CD8-positive, alpha-beta memory T cell (primary cell): Measurements from ENCODE around the gene FOLR2. TPM values are rescaled to one million over a fixed set of nuclear protein-coding genes. Genes with fewer than 3 reads are reported as not detected.
"Not testable (repeated sequence)": the region's sequence is repeated elsewhere in the genome, so short reads cannot be mapped to it uniquely, and the experiment has no call there.

Source experiments
- CTCF ChIA-PET: fragments of 350-600 bp; sonication (Branson Sonifier 250); formaldehyde crosslinking; loops from one replicate; lab custom pipeline; 2021; ENCODE audit warnings: antibody characterized with exemption; lab: Charles Lee
- POLR2A ChIA-PET: fragments of 350-600 bp; sonication (Branson Sonifier 250); formaldehyde crosslinking; loops from one replicate; lab custom pipeline; 2021; ENCODE audit warnings: antibody characterized with exemption; lab: Charles Lee
- DNase-seq, 5 donors: peaks; one replicate each; pipeline versions ENCODE4 v3.0.0 to v3.0.0-alpha.2; 2020 to 2022; ENCODE audit warnings: mixed read lengths in 1 of 5
- H3K27ac ChIP-seq: one replicate; pipeline ENCODE4 v1.7.0; 2013; ENCODE audit warnings: low read depth, mild to moderate bottlenecking, low read length, moderate library complexity
- H3K27me3 ChIP-seq: 2 replicates; pipeline ENCODE4 v1.7.0; 2013; ENCODE audit warnings: low read length, mild to moderate bottlenecking; ENCODE audit not compliant: insufficient read depth, poor library complexity, severe bottlenecking
- H3K36me3 ChIP-seq: 2 replicates; pipeline ENCODE4 v1.7.0; 2013; ENCODE audit warnings: mild to moderate bottlenecking, low read length, moderate library complexity; ENCODE audit not compliant: insufficient read depth
- H3K4me1 ChIP-seq: 2 replicates; pipeline ENCODE4 v1.7.0; 2013; ENCODE audit warnings: mild to moderate bottlenecking, low read length, moderate library complexity; ENCODE audit not compliant: insufficient read depth
- H3K4me3 ChIP-seq: 2 replicates; pipeline ENCODE4 v1.7.0; 2013; ENCODE audit warnings: mild to moderate bottlenecking, low read length
- H3K9me3 ChIP-seq: 2 replicates; pipeline ENCODE4 v1.7.0; 2013; ENCODE audit warnings: mild to moderate bottlenecking, low read length
- H3K27ac Mint-ChIP-seq, 8 donors: one replicate each; pipeline ENCODE4 v1.8.0; 2020 to 2021; ENCODE audit warnings: mixed read lengths in 8 of 8, mild to moderate bottlenecking in 6 of 8, inconsistent platforms in 3 of 8, moderate library complexity in 3 of 8
- H3K27me3 Mint-ChIP-seq, 2 donors: one replicate each; pipeline ENCODE4 v1.8.0; 2020 to 2021; ENCODE audit warnings: mixed read lengths in 2 of 2, mild to moderate bottlenecking in 1 of 2, moderate library complexity in 1 of 2
- H3K36me3 Mint-ChIP-seq, 3 donors: one replicate each; pipeline ENCODE4 v1.8.0; 2020 to 2021; ENCODE audit warnings: mixed read lengths in 3 of 3, inconsistent platforms in 1 of 3, mild to moderate bottlenecking in 1 of 3
- H3K4me1 Mint-ChIP-seq, 3 donors: one replicate each; pipeline ENCODE4 v1.8.0; 2020 to 2021; ENCODE audit warnings: mixed read lengths in 3 of 3, inconsistent platforms in 1 of 3, mild to moderate bottlenecking in 1 of 3
- H3K4me3 Mint-ChIP-seq, 7 donors: one replicate each; pipeline ENCODE4 v1.8.0; 2020 to 2021; ENCODE audit warnings: mixed read lengths in 7 of 7, mild to moderate bottlenecking in 6 of 7, moderate library complexity in 4 of 7, inconsistent platforms in 2 of 7
- H3K9me3 Mint-ChIP-seq, 5 donors: one replicate each; pipeline ENCODE4 v1.8.0; 2020 to 2022; ENCODE audit warnings: mixed read lengths in 5 of 5, mild to moderate bottlenecking in 3 of 5, moderate library complexity in 2 of 5, inconsistent platforms in 1 of 5
- polyA plus RNA-seq: library from polyadenylated mRNA; unstranded; fragments of 300-500 nt; fragmentation: Illumina TruSeq; gene quantifications from one replicate; pipeline ENCODE4 v1.2.3, GENCODE V29; 2021
- total RNA-seq, 2 experiments: library from RNA; stranded (reverse); gene quantifications; one replicate each; pipeline ENCODE4 v1.2.3, GENCODE V29; 2021

FOLR2 gene
- total and polyA plus RNA-seq, 3 experiments from 2014 or later, result 0.26 TPM; not detected in 2

- no peaks in the 10 kb centered on the region for H3K4me1 ChIP-seq
- no peak overlapping the region for H3K4me3 ChIP-seq
- Mint-ChIP-seq H3K4me1 (no peaks in the 10 kb centered on the region), H3K4me3 (no peak overlapping the region), H3K27ac (no peak overlapping the region), H3K27me3 (peaks cover 5 to 38% of the 10 kb centered on the region in 2 donors), H3K36me3 (no peaks in the 10 kb centered on the region), H3K9me3 (no peaks in the 10 kb centered on the region)
- no peaks in the 10 kb centered on the region for H3K9me3 ChIP-seq
- H3K27me3 ChIP-seq, result no peaks in the 10 kb centered on the region
- POLR2A ChIA-PET, result no interaction called here
- no peak overlapping the region for H3K27ac ChIP-seq
- H3K36me3 ChIP-seq, result no peaks in the 10 kb centered on the region
- no peak for DNase-seq
- CTCF ChIA-PET, result no interaction called here
Measured at GRCh38 chr11:72263361-72263760, 46.8 kb downstream of the FOLR2 start.

- Histone ChIP-seq H3K4me3 (no peak overlapping the region), H3K9me3 (no peaks in the 10 kb centered on the region), H3K27ac (no peak overlapping the region), H3K27me3 (no peaks in the 10 kb centered on the region), H3K36me3 (no peaks in the 10 kb centered on the region), H3K4me1 (no peaks in the 10 kb centered on the region)
- Mint-ChIP-seq H3K9me3 (no peaks in the 10 kb centered on the region), H3K27me3 (peaks cover 5 to 51% of the 10 kb centered on the region in 2 donors), H3K4me1 (peaks cover 3 to 11% (median 7%) of the 10 kb centered on the region in 3 donors), H3K4me3 (no peak overlapping the region), H3K36me3 (no peaks in the 10 kb centered on the region), H3K27ac (no peak overlapping the region)
- no peak for DNase-seq
- ChIA-PET CTCF (no interaction called here), POLR2A (no interaction called here)
Measured at GRCh38 chr11:72265951-72266350, 49.4 kb downstream of the FOLR2 start.

- H3K27ac Mint-ChIP-seq, H3K27ac ChIP-seq, H3K4me1 ChIP-seq, H3K36me3 Mint-ChIP-seq, H3K4me3 Mint-ChIP-seq, H3K4me3 ChIP-seq, H3K27me3 ChIP-seq, CTCF ChIA-PET, H3K9me3 ChIP-seq, DNase-seq, H3K36me3 ChIP-seq, H3K9me3 Mint-ChIP-seq: not testable (repeated sequence)
- POLR2A ChIA-PET, result interaction anchor here (0.7 kb wide), 1 partner anchor 157 kb away, joined by 3 read pairs; no protein-coding TSS in a partner anchor
- H3K27me3 Mint-ChIP-seq, result peaks cover 4 to 54% of the 10 kb centered on the region in 2 donors
- H3K4me1 Mint-ChIP-seq, result peaks cover 3 to 11% (median 7%) of the 10 kb centered on the region in 3 donors
Measured at GRCh38 chr11:72266960-72267359, 50.4 kb downstream of the FOLR2 start.

- H3K4me1 Mint-ChIP-seq, result peaks cover 3 to 11% (median 7%) of the 10 kb centered on the region in 3 donors
- H3K4me1 ChIP-seq, result no peaks in the 10 kb centered on the region
- ChIA-PET CTCF (interaction anchor here (1.0 kb wide), 1 partner anchor 57 kb away, joined by 3 read pairs; no protein-coding TSS in a partner anchor), POLR2A (interaction anchor here (0.6 kb wide), 1 partner anchor 1807 kb away, joined by 3 read pairs; no protein-coding TSS in a partner anchor)
- H3K36me3 Mint-ChIP-seq, result no peaks in the 10 kb centered on the region
- H3K9me3 Mint-ChIP-seq, result no peaks in the 10 kb centered on the region
- peaks cover 4 to 48% of the 10 kb centered on the region in 2 donors for H3K27me3 Mint-ChIP-seq
- no peak for DNase-seq
- no peak overlapping the region for H3K4me3 ChIP-seq
- no peak overlapping the region for H3K4me3 Mint-ChIP-seq
- no peak overlapping the region for H3K27ac ChIP-seq
- no peak overlapping the region for H3K27ac Mint-ChIP-seq
- H3K27me3 ChIP-seq, result no peaks in the 10 kb centered on the region
- no peaks in the 10 kb centered on the region for H3K9me3 ChIP-seq
- H3K36me3 ChIP-seq, result no peaks in the 10 kb centered on the region
Measured at GRCh38 chr11:72267956-72268617, 51.5 kb downstream of the FOLR2 start.

Other genes starting within 250 kb of the FOLR2 start
- gene IL18BP, start 217.9 kb upstream of the FOLR2 start, total RNA-seq, result 1 to 10 TPM; 8.5 to 9.5 TPM
- 21.8 TPM for gene IL18BP, start 217.9 kb upstream of the FOLR2 start, polyA plus RNA-seq
- gene NUMA1, start 136.3 kb upstream of the FOLR2 start, total RNA-seq, result 100 to 1,000 TPM; 106 to 110 TPM
- gene NUMA1, start 136.3 kb upstream of the FOLR2 start, polyA plus RNA-seq, result 73.5 TPM
- 1 to 10 TPM; 8.2 to 8.9 TPM for gene LRRC51, start 135.9 kb upstream of the FOLR2 start, total RNA-seq
- 2.6 TPM for gene LRRC51, start 135.9 kb upstream of the FOLR2 start, polyA plus RNA-seq
- 10 to 100 TPM; 77.3 to 79.2 TPM for gene LAMTOR1, start 113.5 kb upstream of the FOLR2 start, total RNA-seq
- 82.3 TPM for gene LAMTOR1, start 113.5 kb upstream of the FOLR2 start, polyA plus RNA-seq
- gene TOMT, start 110.9 kb upstream of the FOLR2 start, total RNA-seq, result not detected
- gene TOMT, start 110.9 kb upstream of the FOLR2 start, polyA plus RNA-seq, result not detected
- gene ANAPC15, start 104.1 kb upstream of the FOLR2 start, total RNA-seq, result 10 to 100 TPM; 63.3 to 66.2 TPM
- 79.0 TPM for gene ANAPC15, start 104.1 kb upstream of the FOLR2 start, polyA plus RNA-seq
- gene FOLR3, start 81.1 kb upstream of the FOLR2 start, total RNA-seq, result not detected
- gene FOLR3, start 81.1 kb upstream of the FOLR2 start, polyA plus RNA-seq, result not detected
- not detected for gene FOLR1, start 24.7 kb upstream of the FOLR2 start, total RNA-seq
- not detected for gene FOLR1, start 24.7 kb upstream of the FOLR2 start, polyA plus RNA-seq
- gene INPPL1, start 8.0 kb downstream of the FOLR2 start, total RNA-seq, result 100 to 1,000 TPM in 1 of 2 experiments, 10 to 100 TPM in 1; 97.2 to 103 TPM
- gene INPPL1, start 8.0 kb downstream of the FOLR2 start, polyA plus RNA-seq, result 11.3 TPM
- not detected for gene PHOX2A, start 27.4 kb downstream of the FOLR2 start, total RNA-seq
- not detected for gene PHOX2A, start 27.4 kb downstream of the FOLR2 start, polyA plus RNA-seq
- gene CLPB, start 217.7 kb downstream of the FOLR2 start, total RNA-seq, result 10 to 100 TPM; 42.7 to 43.1 TPM
- gene CLPB, start 217.7 kb downstream of the FOLR2 start, polyA plus RNA-seq, result 8.5 TPM